HepG2 (cell line): ENCODE data around the gene PLEKHG5. TPM values are rescaled to one million over a fixed set of nuclear protein-coding genes. Genes with fewer than 3 reads are reported as not detected.

Source experiments
- ARHGAP35 ChIP-seq: sonication (generic); formaldehyde crosslinking; IDR thresholded peaks from 2 replicates; pipeline ENCODE4 v1.9.0; 2022; ENCODE audit warnings: mild to moderate bottlenecking, inconsistent platforms, moderate library complexity, missing genetic modification reagents, borderline replicate concordance
- ATM ChIP-seq: fragments of 450-650 bp; IDR thresholded peaks from 2 replicates; pipeline ENCODE4 v1.7.1; 2017; ENCODE audit warnings: mild to moderate bottlenecking, borderline replicate concordance
- BHLHE40 ChIP-seq: IDR thresholded peaks from 2 replicates; pipeline ENCODE4 v1.6.1; 2011; ENCODE audit warnings: low read length, improper control_type of control experiment
- CC2D1A ChIP-seq: sonication (generic); formaldehyde crosslinking; IDR thresholded peaks from 2 replicates; pipeline ENCODE4 v1.8.1; 2023; ENCODE audit warnings: mild to moderate bottlenecking, missing genetic modification reagents
- DMTF1 ChIP-seq: sonication (generic); formaldehyde crosslinking; IDR thresholded peaks from 2 replicates; pipeline ENCODE4 v1.4.0; 2020; ENCODE audit warnings: mild to moderate bottlenecking, missing genetic modification reagents
- EP300 ChIP-seq, 3 experiments: sonication (generic) in 1 of 3; formaldehyde crosslinking in 1 of 3; IDR thresholded peaks; 2 replicates each; pipeline versions ENCODE4 v1.5.1 to v1.6.1; 2011 to 2020; ENCODE audit warnings: low read depth in 2 of 3, low read length in 2 of 3, borderline replicate concordance in 1 of 3, improper control_type of control experiment in 1 of 3, mild to moderate bottlenecking in 1 of 3, missing genetic modification reagents in 1 of 3, moderate library complexity in 1 of 3
- ESRRA ChIP-seq: sonication (generic); formaldehyde crosslinking; IDR thresholded peaks from 2 replicates; pipeline ENCODE4 v1.5.1; 2020; ENCODE audit warnings: mild to moderate bottlenecking, low read depth, missing genetic modification reagents
- FOXJ3 ChIP-seq: sonication (generic); formaldehyde crosslinking; IDR thresholded peaks from 2 replicates; pipeline ENCODE4 v1.4.0; 2020; ENCODE audit warnings: missing genetic modification reagents, mild to moderate bottlenecking, borderline replicate concordance
- FOXO1 ChIP-seq: sonication (generic); formaldehyde crosslinking; IDR thresholded peaks from 2 replicates; pipeline ENCODE4 v1.4.0; 2020; ENCODE audit warnings: missing genetic modification reagents
- FOXP1 ChIP-seq, 2 experiments: fragments of 450-650 bp in 1 of 2; IDR thresholded peaks; 2 replicates each; pipeline ENCODE4 v1.6.1; 2017 to 2018; ENCODE audit warnings: antibody characterized with exemption in 1 of 2
- GLMP ChIP-seq: sonication (generic); formaldehyde crosslinking; IDR thresholded peaks from 2 replicates; pipeline ENCODE4 v1.9.0; 2021; ENCODE audit warnings: missing genetic modification reagents, mild to moderate bottlenecking, borderline replicate concordance
- KAT7 ChIP-seq: IDR thresholded peaks from 2 replicates; pipeline ENCODE4 v1.6.1; 2018; ENCODE audit warnings: borderline replicate concordance, missing compliant biosample characterization
- NR2C2 ChIP-seq: sonication (generic); formaldehyde crosslinking; IDR thresholded peaks from 2 replicates; pipeline ENCODE4 v1.4.0; 2020; ENCODE audit warnings: missing genetic modification reagents, mild to moderate bottlenecking, moderate library complexity, borderline replicate concordance
- POLR2G ChIP-seq: fragments of 200-400 bp; formaldehyde crosslinking; IDR thresholded peaks from 2 replicates; pipeline ENCODE4 v1.6.1; 2018; ENCODE audit warnings: mild to moderate bottlenecking, low read depth, low read length, moderate library complexity
- SMYD3 ChIP-seq: sonication (generic); formaldehyde crosslinking; IDR thresholded peaks from 2 replicates; pipeline ENCODE4 v1.8.1; 2023; ENCODE audit warnings: mild to moderate bottlenecking, missing genetic modification reagents
- TARDBP ChIP-seq: sonication (generic); formaldehyde crosslinking; IDR thresholded peaks from 2 replicates; pipeline ENCODE4 v1.8.0; 2022; ENCODE audit warnings: mild to moderate bottlenecking, missing genetic modification reagents
- TGIF2 ChIP-seq: IDR thresholded peaks from 2 replicates; pipeline ENCODE4 v1.6.1; 2016; ENCODE audit warnings: control low read depth, missing compliant biosample characterization
- TMF1 ChIP-seq: sonication (generic); formaldehyde crosslinking; IDR thresholded peaks from 2 replicates; pipeline ENCODE4 v1.8.1; 2022; ENCODE audit warnings: low read depth, missing genetic modification reagents
- TOPORS ChIP-seq: sonication (generic); formaldehyde crosslinking; IDR thresholded peaks from 2 replicates; pipeline ENCODE4 v1.8.0; 2023; ENCODE audit warnings: mild to moderate bottlenecking, missing genetic modification reagents
- ZFP82 ChIP-seq: sonication (generic); formaldehyde crosslinking; IDR thresholded peaks from 2 replicates; pipeline ENCODE4 v1.5.1; 2020; ENCODE audit warnings: mild to moderate bottlenecking, missing genetic modification reagents, borderline replicate concordance
- ZFY ChIP-seq: sonication (generic); formaldehyde crosslinking; IDR thresholded peaks from 2 replicates; pipeline ENCODE4 v1.4.0; 2020; ENCODE audit warnings: missing genetic modification reagents
- ZNF256 ChIP-seq: sonication (generic); formaldehyde crosslinking; conservative IDR thresholded peaks from 2 replicates; pipeline ENCODE4 v1.4.0; 2020; ENCODE audit warnings: missing genetic modification reagents
- ZNF382 ChIP-seq: sonication (generic); formaldehyde crosslinking; IDR thresholded peaks from 2 replicates; pipeline ENCODE4 v1.5.0; 2020; ENCODE audit warnings: missing genetic modification reagents, mild to moderate bottlenecking, borderline replicate concordance
- ZNF547 ChIP-seq: sonication (generic); formaldehyde crosslinking; IDR thresholded peaks from 2 replicates; pipeline ENCODE4 v1.5.1; 2020; ENCODE audit warnings: mild to moderate bottlenecking, missing genetic modification reagents
- ZNF562 ChIP-seq: sonication (generic); formaldehyde crosslinking; IDR thresholded peaks from 2 replicates; pipeline ENCODE4 v1.8.0; 2022; ENCODE audit warnings: missing genetic modification reagents, borderline replicate concordance
- ZNF616 ChIP-seq: sonication (generic); formaldehyde crosslinking; IDR thresholded peaks from 2 replicates; pipeline ENCODE4 v1.5.0; 2020; ENCODE audit warnings: low read depth, mild to moderate bottlenecking, missing genetic modification reagents
- ZNF619 ChIP-seq: sonication (generic); formaldehyde crosslinking; IDR thresholded peaks from 2 replicates; pipeline ENCODE4 v1.4.0; 2020; ENCODE audit warnings: mild to moderate bottlenecking, missing genetic modification reagents
- polyA plus RNA-seq, 8 experiments: library from polyadenylated mRNA; depleted of rRNA in 3 of 8; stranded (reverse) in 7 of 8; unstranded in 1 of 8; fragments of >200 nt; fragmentation: Illumina TruSeq in 4 of 8; extraction: Trizol in 4 of 8; gene quantifications; 2 replicates each; pipeline versions ENCODE4 v1.2.1 to v1.2.3, GENCODE V29; 2011 to 2016; ENCODE audit warnings: low read depth in 4 of 8, missing spikeins in 1 of 8, mixed read lengths in 1 of 8; ENCODE audit not compliant: insufficient read depth in 1 of 8
- total RNA-seq, 5 experiments: library from RNA; depleted of rRNA; stranded (reverse); fragments of >200 nt; fragmentation: Illumina TruSeq; extraction: Trizol; gene quantifications; 2 replicates each; pipeline ENCODE4 v1.2.3, GENCODE V29; 2016; ENCODE audit warnings: low read depth in 1 of 5

Gene PLEKHG5
- total and polyA plus RNA-seq, 2 of the 13 experiments (the other 11 are each of a cell fraction or from before 2014, with no cell fraction given): 1.9 to 3.5 TPM

DNA sequence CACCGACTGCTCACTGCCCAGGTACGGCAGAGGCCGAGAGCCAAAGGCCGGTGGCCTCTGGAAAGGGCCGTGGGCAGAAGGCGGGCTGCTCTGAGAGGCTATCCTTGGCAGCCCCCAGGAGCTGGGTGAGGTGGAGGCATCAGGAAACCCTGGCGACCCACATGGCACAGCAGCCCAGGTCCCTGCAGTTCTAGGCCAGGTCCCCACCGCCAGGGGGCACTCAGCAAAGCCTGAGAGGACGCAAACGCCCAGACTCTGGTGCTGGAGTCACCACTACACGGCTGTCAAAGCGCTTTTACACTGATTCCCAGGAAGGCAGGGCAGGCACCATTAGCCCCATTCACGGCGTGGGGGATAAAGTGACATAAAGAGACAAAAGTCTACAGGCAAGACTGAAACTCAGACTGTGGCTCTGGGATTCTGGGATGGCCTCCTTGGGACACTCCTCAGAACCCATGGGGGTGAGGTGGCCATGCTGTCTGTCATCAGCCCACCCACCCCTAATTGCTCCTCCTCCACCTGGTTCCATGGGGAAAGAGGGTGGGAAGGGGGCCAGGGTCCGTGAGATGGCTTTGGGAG lies 4.9 kb downstream of the PLEKHG5 start (continued):
- no peak for TF ChIP-seq SMYD3 (CRISPR knock-in tag)
- peak; percentile 31; the same call in 1 of the 2 replicates for TF ChIP-seq ZFY
- TF ChIP-seq CC2D1A: no peak
- no peak for TF ChIP-seq FOXO1
- no peak for TF ChIP-seq ZNF562 (CRISPR knock-in tag)
- TF ChIP-seq ARHGAP35 (CRISPR knock-in tag): no peak
- no peak for TF ChIP-seq FOXP1 (IDR thresholded peaks at IDR 0.05)
- TF ChIP-seq FOXP1 (CRISPR knock-in tag; IDR thresholded peaks at IDR 0.05): no peak
- TF ChIP-seq POLR2G: no peak
- TF ChIP-seq ATM: no peak
- no peak for TF ChIP-seq TMF1 (CRISPR knock-in tag)
- TF ChIP-seq ZFP82 (CRISPR knock-in tag): no peak
- no peak for TF ChIP-seq NR2C2 (CRISPR knock-in tag)
- TF ChIP-seq ESRRA: 0 out of 2 replicates have a peak, but pooled peaks have one; percentile 23
- TF ChIP-seq EP300 (IDR thresholded peaks at IDR 0.05; ENCODE audit: low read depth in 2 of 2, low read length in 2 of 2): no peak
- no peak for TF ChIP-seq EP300 (CRISPR knock-in tag; IDR thresholded peaks at IDR 0.05; ENCODE audit: borderline replicate concordance)
- no peak for TF ChIP-seq FOXJ3 (CRISPR knock-in tag)
- TF ChIP-seq TARDBP (CRISPR knock-in tag): 0 out of 2 replicates have a peak, but pooled peaks have one; percentile 38
- TF ChIP-seq TGIF2 (CRISPR knock-in tag): peak; percentile 57; the same call in 1 of the 2 replicates
- TF ChIP-seq BHLHE40: no peak
- TF ChIP-seq GLMP (CRISPR knock-in tag): no peak
- 0 out of 2 replicates have a peak, but pooled peaks have one; percentile 41 for TF ChIP-seq ZNF619 (CRISPR knock-in tag)
- TF ChIP-seq ZNF616 (CRISPR knock-in tag): no peak
- no peak for TF ChIP-seq DMTF1 (CRISPR knock-in tag)
- no peak for TF ChIP-seq TOPORS (CRISPR knock-in tag)
- no peak for TF ChIP-seq ZNF547 (CRISPR knock-in tag)
- no peak for TF ChIP-seq ZNF382
- no peak for TF ChIP-seq ZNF256 (CRISPR knock-in tag)
- no peak for TF ChIP-seq KAT7
